ENCODE data around the gene MRPL19.
"Not testable (repeated sequence)": the region's sequence is repeated elsewhere in the genome, so short reads cannot be mapped to it uniquely, and the experiment has no call there.

The MRPL19 gene

GRCh38 chr2:75703589-75704287 lies 57.2 kb downstream of the MRPL19 start:
- H3K4me3 ChIP-seq (ENCODE audit: low read depth, low read length) = no peak overlapping the region
- no peak for TF ChIP-seq CTCF (IDR thresholded peaks at IDR 0.05; ENCODE audit: insufficient read depth, low read length, missing control alignments)
- DNase-seq (ENCODE audit: low read depth, low spot score) = no peak
- ChIA-PET POLR2A (no interaction called here), CTCF (no interaction called here)

GRCh38 chr2:75705921-75706320 lies 59.3 kb downstream of the MRPL19 start:
- CTCF ChIA-PET = interaction anchor here (1.2 kb wide), 2 partner anchors 29 to 66 kb away, joined by 4 to 6 read pairs; no protein-coding TSS in a partner anchor
- no peak for TF ChIP-seq CTCF (IDR thresholded peaks at IDR 0.05; ENCODE audit: insufficient read depth, low read length, missing control alignments)
- DNase-seq (ENCODE audit: low read depth, low spot score) = no peak
- POLR2A ChIA-PET = no interaction called here
- no peak overlapping the region for H3K4me3 ChIP-seq (ENCODE audit: low read depth, low read length)

- ChIA-PET CTCF (no interaction called here), POLR2A (no interaction called here)
- H3K4me3 ChIP-seq (ENCODE audit: low read depth, low read length) = no peak overlapping the region
- no peak for TF ChIP-seq CTCF (IDR thresholded peaks at IDR 0.05; ENCODE audit: insufficient read depth, low read length, missing control alignments)
- DNase-seq (ENCODE audit: low read depth, low spot score) = no peak
These were observed 61.3 kb downstream of the MRPL19 start for GRCh38 chr2:75707901-75708300.

- 0 out of 2 replicates have a peak overlapping the region, but pooled peaks have one; percentile 15 for H3K4me3 ChIP-seq (ENCODE audit: low read depth, low read length)
- POLR2A ChIA-PET = no interaction called here
- CTCF ChIA-PET = interaction anchor here (1.3 kb wide), 1 partner anchor 33 kb away, joined by 4 read pairs; no protein-coding TSS in a partner anchor
- no peak for DNase-seq (ENCODE audit: low read depth, low spot score)
- TF ChIP-seq CTCF (IDR thresholded peaks at IDR 0.05; ENCODE audit: insufficient read depth, low read length, missing control alignments) = no peak
These were observed 62.7 kb downstream of the MRPL19 start for GRCh38 chr2:75709297-75709696.

- CTCF ChIA-PET = interaction anchor here (0.6 to 1.6 kb wide), 4 partner anchors 11 to 132 kb away, joined by 3 to 4 read pairs (median 3); no protein-coding TSS in a partner anchor
- no peak for DNase-seq (ENCODE audit: low read depth, low spot score)
- peak overlapping the region; percentile 70 for H3K4me3 ChIP-seq (ENCODE audit: low read depth, low read length)
- POLR2A ChIA-PET = no interaction called here
- no peak for TF ChIP-seq CTCF (IDR thresholded peaks at IDR 0.05; ENCODE audit: insufficient read depth, low read length, missing control alignments)
These were observed 63.6 kb downstream of the MRPL19 start for GRCh38 chr2:75710220-75710576.

DNA sequence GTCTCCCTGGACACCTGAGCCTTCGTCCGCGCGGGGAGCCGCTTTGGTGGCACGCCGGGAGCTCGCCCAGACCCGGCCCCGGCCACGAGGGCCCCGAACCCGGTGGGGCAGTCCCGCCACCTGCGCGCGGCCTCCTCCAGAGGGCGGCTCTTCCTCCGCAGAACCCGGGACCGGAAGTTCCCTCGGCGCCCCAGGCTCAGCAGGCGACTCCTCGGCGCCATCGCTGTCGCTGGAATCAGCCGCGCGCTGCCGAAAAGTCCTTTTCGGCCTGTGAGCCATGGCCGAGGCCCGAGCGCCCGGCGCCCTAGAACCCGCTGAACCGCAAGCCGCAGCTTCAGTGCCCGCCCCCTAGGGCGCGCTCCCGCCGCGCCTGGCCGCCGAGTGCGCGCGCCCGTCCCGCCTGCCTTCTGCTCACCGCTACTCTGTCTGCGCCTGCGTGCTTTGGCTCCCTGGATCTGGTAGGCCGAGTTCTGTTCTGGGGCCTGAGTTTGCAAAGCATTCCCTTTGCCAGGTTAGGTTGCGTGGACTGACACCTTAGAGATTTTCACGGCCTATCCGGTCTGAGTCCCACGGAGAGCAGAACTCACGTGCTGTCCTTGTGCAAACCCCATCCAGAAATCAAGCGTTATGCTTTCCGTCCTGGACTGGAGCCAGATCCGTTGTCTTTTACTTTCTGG lies 64.1 kb downstream of the MRPL19 start, which contains the start of gene GCFC2:
Gene GCFC2 (minus strand): TSS at position 339 of the 677 bp plus-strand sequence. CDS start 60 bp downstream, at position 279.
- DNase-seq (ENCODE audit: low read depth, low spot score) = peak; percentile 19
- ChIA-PET CTCF (interaction anchor here (0.7 to 1.6 kb wide), 3 partner anchors 18 to 245 kb away, joined by 3 read pairs; no protein-coding TSS in a partner anchor), POLR2A (no interaction called here)
- H3K4me3 ChIP-seq (ENCODE audit: low read depth, low read length) = peak within 1 kb of the TSS; percentile 70
- TF ChIP-seq CTCF (IDR thresholded peaks at IDR 0.05; ENCODE audit: insufficient read depth, low read length, missing control alignments) = peak; percentile 70

DNA sequence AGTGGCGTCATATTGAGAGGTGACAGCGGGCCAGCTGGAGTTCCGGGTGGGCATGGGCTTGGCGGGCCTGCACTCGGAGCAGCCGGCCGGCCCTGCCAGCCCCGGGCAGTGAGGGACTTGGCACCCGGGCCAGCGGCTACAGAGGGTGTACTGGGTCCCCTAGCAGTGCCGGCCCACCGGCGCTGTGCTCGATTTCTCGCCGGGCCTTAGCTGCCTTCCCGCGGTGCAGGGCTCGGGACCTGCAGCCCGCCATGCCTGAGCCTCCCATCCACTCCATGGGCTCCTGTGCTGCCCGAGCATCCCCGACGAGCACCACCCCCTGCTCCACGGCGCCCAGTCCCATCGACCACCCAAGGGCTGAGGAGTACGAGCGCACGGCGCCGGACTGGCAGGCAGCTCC lies 65.0 kb downstream of the MRPL19 start:
- POLR2A ChIA-PET; H3K4me3 ChIP-seq (ENCODE audit: low read depth, low read length); DNase-seq (ENCODE audit: low read depth, low spot score): not testable (repeated sequence)
- CTCF ChIA-PET = interaction anchor here (0.7 to 1.6 kb wide), 3 partner anchors 8 to 245 kb away, joined by 3 read pairs; no protein-coding TSS in a partner anchor

Measured in AG04449 (cell line).